GM12865 (cell line): ENCODE data around the gene BCKDHA.

Experiments used
- DNase-seq: peaks from one replicate; pipeline ENCODE4 v3.0.0; 2010; ENCODE audit warnings: low read depth
- H3K4me3 ChIP-seq: 2 replicates; pipeline ENCODE4 v1.5.1; 2011; ENCODE audit warnings: mild to moderate bottlenecking, low read depth, low read length, control low read depth
- TF ChIP-seq, protein P1 (sequence below): IDR thresholded peaks from 2 replicates; pipeline ENCODE4 v1.5.1; 2011; ENCODE audit warnings: low read length, control low read depth, low read depth, inconsistent platforms; ENCODE audit not compliant: insufficient read depth; ENCODE audit errors: missing control alignments

The BCKDHA gene

GRCh38 chr19:41420101-41420880 is 22.7 kb downstream of the BCKDHA start:
- no peak for DNase-seq
- TF ChIP-seq, protein P1, sequence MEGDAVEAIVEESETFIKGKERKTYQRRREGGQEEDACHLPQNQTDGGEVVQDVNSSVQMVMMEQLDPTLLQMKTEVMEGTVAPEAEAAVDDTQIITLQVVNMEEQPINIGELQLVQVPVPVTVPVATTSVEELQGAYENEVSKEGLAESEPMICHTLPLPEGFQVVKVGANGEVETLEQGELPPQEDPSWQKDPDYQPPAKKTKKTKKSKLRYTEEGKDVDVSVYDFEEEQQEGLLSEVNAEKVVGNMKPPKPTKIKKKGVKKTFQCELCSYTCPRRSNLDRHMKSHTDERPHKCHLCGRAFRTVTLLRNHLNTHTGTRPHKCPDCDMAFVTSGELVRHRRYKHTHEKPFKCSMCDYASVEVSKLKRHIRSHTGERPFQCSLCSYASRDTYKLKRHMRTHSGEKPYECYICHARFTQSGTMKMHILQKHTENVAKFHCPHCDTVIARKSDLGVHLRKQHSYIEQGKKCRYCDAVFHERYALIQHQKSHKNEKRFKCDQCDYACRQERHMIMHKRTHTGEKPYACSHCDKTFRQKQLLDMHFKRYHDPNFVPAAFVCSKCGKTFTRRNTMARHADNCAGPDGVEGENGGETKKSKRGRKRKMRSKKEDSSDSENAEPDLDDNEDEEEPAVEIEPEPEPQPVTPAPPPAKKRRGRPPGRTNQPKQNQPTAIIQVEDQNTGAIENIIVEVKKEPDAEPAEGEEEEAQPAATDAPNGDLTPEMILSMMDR = no peak

DNA sequence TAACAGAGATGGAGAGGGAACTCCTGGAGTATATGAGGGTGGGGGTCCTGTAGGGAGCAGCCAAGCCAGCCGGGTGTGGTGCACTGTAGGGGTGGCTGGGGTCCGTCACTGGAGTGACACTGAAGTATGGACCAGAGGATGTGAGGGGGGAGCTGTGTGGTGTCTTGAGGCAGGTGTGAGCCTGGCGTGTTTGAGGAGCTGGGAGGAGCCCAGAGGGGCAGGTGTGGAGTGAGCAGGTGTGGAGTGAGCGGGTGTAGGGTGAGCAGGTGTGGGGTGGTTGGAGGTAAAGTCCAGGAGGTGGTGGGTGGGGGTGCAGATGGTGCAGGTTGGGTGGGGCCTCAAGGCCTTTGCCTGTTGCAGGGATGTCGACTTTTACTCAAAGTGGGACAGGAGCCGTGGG is 23.7 kb downstream of the BCKDHA start:
- TF ChIP-seq, protein P1 = no peak
- no peak for DNase-seq
- H3K4me3 ChIP-seq = no peak overlapping the region

More at GRCh38 chr19:41420101-41420880, 22.7 kb downstream of the BCKDHA start:
- no peak overlapping the region for H3K4me3 ChIP-seq

DNA sequence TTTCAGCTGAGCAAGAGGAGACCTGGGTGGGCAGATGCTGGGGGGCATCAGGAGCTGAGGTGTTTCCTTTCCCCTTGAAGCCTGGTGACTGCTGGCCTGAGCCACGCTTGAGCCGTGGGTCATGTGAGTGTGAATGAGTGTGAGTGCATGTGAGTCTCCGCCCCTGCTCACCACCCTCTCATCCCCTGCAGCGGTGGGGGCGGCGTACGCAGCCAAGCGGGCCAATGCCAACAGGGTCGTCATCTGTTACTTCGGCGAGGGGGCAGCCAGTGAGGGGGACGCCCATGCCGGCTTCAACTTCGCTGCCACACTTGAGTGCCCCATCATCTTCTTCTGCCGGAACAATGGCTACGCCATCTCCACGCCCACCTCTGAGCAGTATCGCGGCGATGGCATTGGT is 24.4 kb downstream of the BCKDHA start:
- no peak overlapping the region for H3K4me3 ChIP-seq
- no peak for DNase-seq
- TF ChIP-seq, protein P1 = no peak

DNA sequence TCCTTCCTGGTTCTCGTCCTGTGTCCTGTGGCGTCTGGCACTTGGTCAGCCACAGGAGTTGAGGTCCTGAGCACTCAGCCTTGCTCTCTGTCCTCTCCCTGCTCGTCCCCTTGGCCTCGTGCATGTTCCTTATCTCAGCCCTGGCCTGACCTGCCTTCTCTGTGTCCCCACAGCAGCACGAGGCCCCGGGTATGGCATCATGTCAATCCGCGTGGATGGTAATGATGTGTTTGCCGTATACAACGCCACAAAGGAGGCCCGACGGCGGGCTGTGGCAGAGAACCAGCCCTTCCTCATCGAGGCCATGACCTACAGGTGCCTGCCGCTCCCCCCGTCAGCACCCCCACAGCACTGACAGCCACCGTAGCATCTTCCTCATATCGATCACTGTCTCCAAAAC is 24.8 kb downstream of the BCKDHA start:
- no peak overlapping the region for H3K4me3 ChIP-seq
- TF ChIP-seq, protein P1 = no peak
- DNase-seq = no peak

- TF ChIP-seq, protein P1 = no peak
- no peak overlapping the region for H3K4me3 ChIP-seq
- no peak for DNase-seq
Measured at GRCh38 chr19:41422955-41423354, 25.3 kb downstream of the BCKDHA start.

GRCh38 chr19:41424335-41425173 is 26.9 kb downstream of the BCKDHA start:
- TF ChIP-seq, protein P1 = no peak
- DNase-seq = no peak
- H3K4me3 ChIP-seq = no peak overlapping the region
